K562 (cell line): ENCODE measurements around the gene RECQL5.

ENCODE experiments used
- ADNP ChIP-seq: fragments of 200-800 bp; sonication (Bioruptor generic); IDR thresholded peaks from 2 replicates; pipeline ENCODE4 v1.6.1; 2016; ENCODE audit warnings: missing genetic modification characterization, missing compliant biosample characterization
- MXI1 ChIP-seq: IDR thresholded peaks from 2 replicates; pipeline ENCODE4 v1.6.1; 2011; ENCODE audit warnings: low read depth, mild to moderate bottlenecking, improper control_type of control experiment, low read length
- ZFX ChIP-seq: sonication (generic); formaldehyde crosslinking; IDR thresholded peaks from 2 replicates; pipeline ENCODE4 v1.8.0; 2022; ENCODE audit warnings: mild to moderate bottlenecking, missing genetic modification reagents, moderate library complexity
- TF ChIP-seq, protein P1 (sequence below): fragments of 450-650 bp; IDR thresholded peaks from 2 replicates; pipeline ENCODE4 v1.6.1; 2016; ENCODE audit warnings: mild to moderate bottlenecking, moderate library complexity

DNA sequence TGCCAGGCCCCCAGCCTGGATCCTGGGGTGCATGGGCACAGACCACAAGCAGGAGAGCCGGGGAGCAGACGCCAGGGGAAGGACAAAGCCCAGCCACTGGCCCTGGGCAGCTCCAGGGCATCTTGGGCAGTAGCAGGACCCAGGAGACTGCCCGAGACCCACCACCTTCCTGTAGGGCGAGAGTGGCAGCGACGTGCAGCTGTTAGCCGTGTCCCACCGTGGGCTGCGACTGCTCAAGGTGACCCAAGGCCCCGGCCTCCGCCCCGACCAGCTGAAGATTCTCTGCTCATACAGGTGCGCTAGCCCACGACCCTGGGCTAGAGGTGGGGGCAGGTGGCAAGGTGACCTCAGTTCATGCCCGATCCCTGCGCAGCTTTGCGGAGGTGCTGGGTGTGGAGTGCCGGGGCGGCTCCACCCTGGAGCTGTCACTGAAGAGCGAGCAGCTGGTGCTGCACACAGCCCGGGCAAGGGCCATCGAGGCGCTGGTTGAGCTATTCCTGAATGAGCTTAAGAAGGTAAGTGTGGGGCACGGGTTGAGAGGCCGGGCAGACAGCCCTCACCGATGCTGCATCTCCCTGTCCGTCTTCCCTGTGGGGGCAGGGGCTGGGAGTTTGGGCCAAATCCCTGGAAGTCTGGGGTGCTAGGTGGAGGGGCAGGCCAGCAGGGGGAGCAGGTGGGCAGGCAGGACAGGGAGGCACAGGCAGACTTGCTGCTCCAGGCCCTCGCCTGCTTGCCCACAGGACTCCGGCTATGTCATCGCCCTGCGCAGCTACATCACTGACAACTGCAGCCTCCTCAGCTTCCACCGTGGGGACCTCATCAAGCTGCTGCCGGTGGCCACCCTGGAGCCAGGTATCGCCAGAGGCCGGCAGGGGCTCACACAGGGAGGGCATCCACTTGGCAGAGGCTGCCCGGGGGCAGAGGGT is 47.2 kb downstream of the RECQL5 start:
- TF ChIP-seq ZFX, result no peak
- no peak for TF ChIP-seq MXI1
- TF ChIP-seq, protein P1, sequence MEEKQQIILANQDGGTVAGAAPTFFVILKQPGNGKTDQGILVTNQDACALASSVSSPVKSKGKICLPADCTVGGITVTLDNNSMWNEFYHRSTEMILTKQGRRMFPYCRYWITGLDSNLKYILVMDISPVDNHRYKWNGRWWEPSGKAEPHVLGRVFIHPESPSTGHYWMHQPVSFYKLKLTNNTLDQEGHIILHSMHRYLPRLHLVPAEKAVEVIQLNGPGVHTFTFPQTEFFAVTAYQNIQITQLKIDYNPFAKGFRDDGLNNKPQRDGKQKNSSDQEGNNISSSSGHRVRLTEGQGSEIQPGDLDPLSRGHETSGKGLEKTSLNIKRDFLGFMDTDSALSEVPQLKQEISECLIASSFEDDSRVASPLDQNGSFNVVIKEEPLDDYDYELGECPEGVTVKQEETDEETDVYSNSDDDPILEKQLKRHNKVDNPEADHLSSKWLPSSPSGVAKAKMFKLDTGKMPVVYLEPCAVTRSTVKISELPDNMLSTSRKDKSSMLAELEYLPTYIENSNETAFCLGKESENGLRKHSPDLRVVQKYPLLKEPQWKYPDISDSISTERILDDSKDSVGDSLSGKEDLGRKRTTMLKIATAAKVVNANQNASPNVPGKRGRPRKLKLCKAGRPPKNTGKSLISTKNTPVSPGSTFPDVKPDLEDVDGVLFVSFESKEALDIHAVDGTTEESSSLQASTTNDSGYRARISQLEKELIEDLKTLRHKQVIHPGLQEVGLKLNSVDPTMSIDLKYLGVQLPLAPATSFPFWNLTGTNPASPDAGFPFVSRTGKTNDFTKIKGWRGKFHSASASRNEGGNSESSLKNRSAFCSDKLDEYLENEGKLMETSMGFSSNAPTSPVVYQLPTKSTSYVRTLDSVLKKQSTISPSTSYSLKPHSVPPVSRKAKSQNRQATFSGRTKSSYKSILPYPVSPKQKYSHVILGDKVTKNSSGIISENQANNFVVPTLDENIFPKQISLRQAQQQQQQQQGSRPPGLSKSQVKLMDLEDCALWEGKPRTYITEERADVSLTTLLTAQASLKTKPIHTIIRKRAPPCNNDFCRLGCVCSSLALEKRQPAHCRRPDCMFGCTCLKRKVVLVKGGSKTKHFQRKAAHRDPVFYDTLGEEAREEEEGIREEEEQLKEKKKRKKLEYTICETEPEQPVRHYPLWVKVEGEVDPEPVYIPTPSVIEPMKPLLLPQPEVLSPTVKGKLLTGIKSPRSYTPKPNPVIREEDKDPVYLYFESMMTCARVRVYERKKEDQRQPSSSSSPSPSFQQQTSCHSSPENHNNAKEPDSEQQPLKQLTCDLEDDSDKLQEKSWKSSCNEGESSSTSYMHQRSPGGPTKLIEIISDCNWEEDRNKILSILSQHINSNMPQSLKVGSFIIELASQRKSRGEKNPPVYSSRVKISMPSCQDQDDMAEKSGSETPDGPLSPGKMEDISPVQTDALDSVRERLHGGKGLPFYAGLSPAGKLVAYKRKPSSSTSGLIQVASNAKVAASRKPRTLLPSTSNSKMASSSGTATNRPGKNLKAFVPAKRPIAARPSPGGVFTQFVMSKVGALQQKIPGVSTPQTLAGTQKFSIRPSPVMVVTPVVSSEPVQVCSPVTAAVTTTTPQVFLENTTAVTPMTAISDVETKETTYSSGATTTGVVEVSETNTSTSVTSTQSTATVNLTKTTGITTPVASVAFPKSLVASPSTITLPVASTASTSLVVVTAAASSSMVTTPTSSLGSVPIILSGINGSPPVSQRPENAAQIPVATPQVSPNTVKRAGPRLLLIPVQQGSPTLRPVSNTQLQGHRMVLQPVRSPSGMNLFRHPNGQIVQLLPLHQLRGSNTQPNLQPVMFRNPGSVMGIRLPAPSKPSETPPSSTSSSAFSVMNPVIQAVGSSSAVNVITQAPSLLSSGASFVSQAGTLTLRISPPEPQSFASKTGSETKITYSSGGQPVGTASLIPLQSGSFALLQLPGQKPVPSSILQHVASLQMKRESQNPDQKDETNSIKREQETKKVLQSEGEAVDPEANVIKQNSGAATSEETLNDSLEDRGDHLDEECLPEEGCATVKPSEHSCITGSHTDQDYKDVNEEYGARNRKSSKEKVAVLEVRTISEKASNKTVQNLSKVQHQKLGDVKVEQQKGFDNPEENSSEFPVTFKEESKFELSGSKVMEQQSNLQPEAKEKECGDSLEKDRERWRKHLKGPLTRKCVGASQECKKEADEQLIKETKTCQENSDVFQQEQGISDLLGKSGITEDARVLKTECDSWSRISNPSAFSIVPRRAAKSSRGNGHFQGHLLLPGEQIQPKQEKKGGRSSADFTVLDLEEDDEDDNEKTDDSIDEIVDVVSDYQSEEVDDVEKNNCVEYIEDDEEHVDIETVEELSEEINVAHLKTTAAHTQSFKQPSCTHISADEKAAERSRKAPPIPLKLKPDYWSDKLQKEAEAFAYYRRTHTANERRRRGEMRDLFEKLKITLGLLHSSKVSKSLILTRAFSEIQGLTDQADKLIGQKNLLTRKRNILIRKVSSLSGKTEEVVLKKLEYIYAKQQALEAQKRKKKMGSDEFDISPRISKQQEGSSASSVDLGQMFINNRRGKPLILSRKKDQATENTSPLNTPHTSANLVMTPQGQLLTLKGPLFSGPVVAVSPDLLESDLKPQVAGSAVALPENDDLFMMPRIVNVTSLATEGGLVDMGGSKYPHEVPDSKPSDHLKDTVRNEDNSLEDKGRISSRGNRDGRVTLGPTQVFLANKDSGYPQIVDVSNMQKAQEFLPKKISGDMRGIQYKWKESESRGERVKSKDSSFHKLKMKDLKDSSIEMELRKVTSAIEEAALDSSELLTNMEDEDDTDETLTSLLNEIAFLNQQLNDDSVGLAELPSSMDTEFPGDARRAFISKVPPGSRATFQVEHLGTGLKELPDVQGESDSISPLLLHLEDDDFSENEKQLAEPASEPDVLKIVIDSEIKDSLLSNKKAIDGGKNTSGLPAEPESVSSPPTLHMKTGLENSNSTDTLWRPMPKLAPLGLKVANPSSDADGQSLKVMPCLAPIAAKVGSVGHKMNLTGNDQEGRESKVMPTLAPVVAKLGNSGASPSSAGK, result no peak
- no peak for TF ChIP-seq ADNP (tag)
